ENCODE measurements around the gene RASGEF1C.

Gene RASGEF1C

DNA sequence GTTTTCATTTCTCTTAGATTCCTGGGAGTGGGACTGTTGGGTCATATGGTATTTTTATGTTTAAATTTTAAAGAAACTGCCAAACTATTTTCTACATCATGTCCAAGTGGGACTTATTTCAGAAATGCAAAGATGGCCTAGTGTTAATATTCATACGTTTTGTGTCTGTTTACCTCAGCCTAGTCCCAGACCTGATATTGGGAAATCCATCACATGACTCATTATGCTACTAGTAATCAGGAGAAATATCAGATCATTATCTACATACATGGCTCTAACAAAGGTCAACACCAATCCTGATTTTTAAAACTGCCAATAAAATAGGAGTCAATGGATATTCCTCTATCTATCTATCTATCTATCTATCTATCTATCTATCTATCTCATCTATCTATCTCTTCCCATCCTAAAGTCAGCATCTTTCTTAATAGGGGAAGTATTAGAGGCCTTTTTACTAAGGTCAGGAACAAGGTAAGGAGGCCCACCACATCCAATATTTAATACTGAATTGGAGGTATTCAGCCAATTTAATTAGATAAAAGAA lies 4.7 kb downstream of the RASGEF1C start:
- Histone ChIP-seq H3K9ac (ENCODE audit: low read length) (no peak overlapping the region), H4K20me1 (ENCODE audit: low read depth, low read length) (no peaks in the 10 kb centered on the region), H3K27ac (ENCODE audit: low read depth, low read length) (no peak overlapping the region), H3K9me2 (replicated peaks; ENCODE audit: insufficient read depth, low read length) (no peaks in the 10 kb centered on the region), H3K4me3 (ENCODE audit: insufficient read depth, low read length, poor library complexity, severe bottlenecking) (no peak overlapping the region), H3K36me3 (ENCODE audit: low read length) (no peaks in the 10 kb centered on the region), H2AFZ (ENCODE audit: low read depth, low read length, severe bottlenecking) (no peak overlapping the region), H3K27me3 (ENCODE audit: low read length) (no peaks in the 10 kb centered on the region), H3K79me2 (ENCODE audit: insufficient read depth, low read length) (no peaks in the 10 kb centered on the region), H3F3A (ENCODE audit: insufficient read depth) (no peaks in the 10 kb centered on the region), H3K9me3 (ENCODE audit: insufficient read depth, low read length) (no peaks in the 10 kb centered on the region), H3K4me2 (ENCODE audit: low read depth, low read length, poor library complexity, severe bottlenecking) (no peak overlapping the region)
- no peak for TF ChIP-seq EZH2phosphoT487 (conservative IDR thresholded peaks at IDR 0.05; ENCODE audit: low read length)
- TF ChIP-seq, protein P1, sequence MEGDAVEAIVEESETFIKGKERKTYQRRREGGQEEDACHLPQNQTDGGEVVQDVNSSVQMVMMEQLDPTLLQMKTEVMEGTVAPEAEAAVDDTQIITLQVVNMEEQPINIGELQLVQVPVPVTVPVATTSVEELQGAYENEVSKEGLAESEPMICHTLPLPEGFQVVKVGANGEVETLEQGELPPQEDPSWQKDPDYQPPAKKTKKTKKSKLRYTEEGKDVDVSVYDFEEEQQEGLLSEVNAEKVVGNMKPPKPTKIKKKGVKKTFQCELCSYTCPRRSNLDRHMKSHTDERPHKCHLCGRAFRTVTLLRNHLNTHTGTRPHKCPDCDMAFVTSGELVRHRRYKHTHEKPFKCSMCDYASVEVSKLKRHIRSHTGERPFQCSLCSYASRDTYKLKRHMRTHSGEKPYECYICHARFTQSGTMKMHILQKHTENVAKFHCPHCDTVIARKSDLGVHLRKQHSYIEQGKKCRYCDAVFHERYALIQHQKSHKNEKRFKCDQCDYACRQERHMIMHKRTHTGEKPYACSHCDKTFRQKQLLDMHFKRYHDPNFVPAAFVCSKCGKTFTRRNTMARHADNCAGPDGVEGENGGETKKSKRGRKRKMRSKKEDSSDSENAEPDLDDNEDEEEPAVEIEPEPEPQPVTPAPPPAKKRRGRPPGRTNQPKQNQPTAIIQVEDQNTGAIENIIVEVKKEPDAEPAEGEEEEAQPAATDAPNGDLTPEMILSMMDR (IDR thresholded peaks at IDR 0.05; ENCODE audit: insufficient read depth, low read length, poor library complexity, severe bottlenecking), result no peak

DNA sequence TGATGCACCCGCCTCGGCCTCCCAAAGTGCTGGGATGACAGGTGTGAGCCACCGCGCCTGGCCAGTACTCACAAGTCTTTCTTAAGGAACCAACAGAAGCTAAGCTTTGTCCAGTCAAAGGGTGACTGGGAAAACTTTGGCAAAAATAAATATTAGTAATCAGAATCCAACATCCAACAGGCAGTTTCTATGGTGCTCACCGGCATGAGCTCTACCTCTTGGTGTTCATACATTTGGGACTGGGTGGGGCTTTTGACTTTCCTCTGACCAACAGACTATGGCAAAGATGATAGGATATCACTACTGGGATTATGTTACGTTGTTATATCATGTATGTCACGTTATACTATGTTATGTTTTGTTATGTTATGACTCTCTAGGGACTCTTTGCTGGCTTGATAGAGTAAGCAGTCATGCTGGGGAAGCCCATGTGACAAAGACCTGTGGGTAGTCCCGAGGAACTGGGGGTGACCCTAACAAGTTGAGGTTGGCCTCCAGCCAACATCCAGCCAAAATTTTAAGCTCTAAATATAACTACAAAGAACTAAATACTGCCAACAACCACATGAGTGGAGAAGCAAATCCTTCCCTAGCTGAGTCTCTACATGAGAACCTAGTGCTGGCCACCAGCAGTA lies 6.0 kb downstream of the RASGEF1C start:
- H3K4me2 ChIP-seq (ENCODE audit: low read depth, low read length, poor library complexity, severe bottlenecking), result no peak overlapping the region
- no peak for TF ChIP-seq EZH2phosphoT487 (conservative IDR thresholded peaks at IDR 0.05; ENCODE audit: low read length)
- TF ChIP-seq, protein P1 (IDR thresholded peaks at IDR 0.05; ENCODE audit: insufficient read depth, low read length, poor library complexity, severe bottlenecking), result no peak
- H3K79me2 ChIP-seq (ENCODE audit: insufficient read depth, low read length), result no peaks in the 10 kb centered on the region
- no peaks in the 10 kb centered on the region for H3K9me3 ChIP-seq (ENCODE audit: insufficient read depth, low read length)
- H3F3A ChIP-seq (ENCODE audit: insufficient read depth), result no peaks in the 10 kb centered on the region
- H3K27me3 ChIP-seq (ENCODE audit: low read length), result no peaks in the 10 kb centered on the region
- H2AFZ ChIP-seq (ENCODE audit: low read depth, low read length, severe bottlenecking), result no peak overlapping the region
- no peak overlapping the region for H3K4me3 ChIP-seq (ENCODE audit: insufficient read depth, low read length, poor library complexity, severe bottlenecking)
- H4K20me1 ChIP-seq (ENCODE audit: low read depth, low read length), result no peaks in the 10 kb centered on the region
- H3K9me2 ChIP-seq (replicated peaks; ENCODE audit: insufficient read depth, low read length), result no peaks in the 10 kb centered on the region
- no peaks in the 10 kb centered on the region for H3K36me3 ChIP-seq (ENCODE audit: low read length)
- H3K27ac ChIP-seq (ENCODE audit: low read depth, low read length), result no peak overlapping the region
- no peak overlapping the region for H3K9ac ChIP-seq (ENCODE audit: low read length)

DNA sequence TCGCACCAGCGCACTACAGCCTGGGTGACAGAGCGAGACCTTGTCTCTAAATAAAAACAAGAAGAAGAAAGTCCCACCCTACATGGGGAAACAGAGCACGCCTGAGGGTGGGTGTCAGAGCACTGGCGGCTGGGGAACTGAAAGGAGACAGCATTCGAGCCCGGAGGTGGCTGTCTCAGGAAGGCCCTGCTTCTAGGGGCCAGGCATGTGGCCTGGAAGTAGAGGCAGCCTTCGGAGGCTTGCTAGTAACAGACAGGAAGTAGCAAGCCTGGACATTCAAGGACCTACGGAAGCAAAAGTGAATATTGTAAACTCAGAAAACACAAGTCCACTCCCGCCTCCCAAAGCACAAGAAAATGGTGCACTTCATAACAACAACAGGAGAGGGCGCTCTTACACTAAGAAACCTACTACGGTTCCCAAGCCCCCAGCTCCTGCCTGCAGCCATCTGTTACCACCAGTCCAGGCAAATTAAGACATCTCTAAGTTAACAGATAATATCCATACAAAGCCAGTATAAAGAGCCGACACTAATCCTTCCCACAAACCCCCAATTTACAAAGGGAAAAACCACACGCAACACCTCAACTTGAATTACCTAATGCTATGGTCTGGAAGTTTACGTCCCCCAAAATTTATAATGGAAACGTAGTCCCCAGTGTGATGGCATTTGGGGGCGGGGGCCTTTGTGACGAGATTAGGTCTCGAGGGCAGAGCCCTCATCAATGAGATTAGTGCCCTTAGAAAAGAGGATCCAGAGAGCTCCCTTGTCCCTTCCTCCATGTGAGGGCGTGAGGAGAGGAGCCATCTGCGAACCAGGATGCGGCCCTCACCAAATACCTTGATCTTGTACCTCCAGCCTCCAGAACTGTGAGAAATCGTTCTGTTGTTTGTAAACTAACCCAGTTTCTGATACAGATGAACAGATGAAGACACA lies 7.7 kb downstream of the RASGEF1C start:
- H3K27me3 ChIP-seq (ENCODE audit: low read length), result no peaks in the 10 kb centered on the region
- no peaks in the 10 kb centered on the region for H4K20me1 ChIP-seq (ENCODE audit: low read depth, low read length)
- H3F3A ChIP-seq (ENCODE audit: insufficient read depth), result no peaks in the 10 kb centered on the region
- no peak overlapping the region for H3K27ac ChIP-seq (ENCODE audit: low read depth, low read length)
- H3K79me2 ChIP-seq (ENCODE audit: insufficient read depth, low read length), result no peaks in the 10 kb centered on the region
- TF ChIP-seq, protein P1 (IDR thresholded peaks at IDR 0.05; ENCODE audit: insufficient read depth, low read length, poor library complexity, severe bottlenecking), result peak; percentile 14
- TF ChIP-seq EZH2phosphoT487 (conservative IDR thresholded peaks at IDR 0.05; ENCODE audit: low read length), result no peak
- H3K4me2 ChIP-seq (ENCODE audit: low read depth, low read length, poor library complexity, severe bottlenecking), result no peak overlapping the region
- H3K9ac ChIP-seq (ENCODE audit: low read length), result no peak overlapping the region
- no peaks in the 10 kb centered on the region for H3K9me2 ChIP-seq (replicated peaks; ENCODE audit: insufficient read depth, low read length)
- H3K9me3 ChIP-seq (ENCODE audit: insufficient read depth, low read length), result no peaks in the 10 kb centered on the region
- H3K4me3 ChIP-seq (ENCODE audit: insufficient read depth, low read length, poor library complexity, severe bottlenecking), result no peak overlapping the region
- no peak overlapping the region for H2AFZ ChIP-seq (ENCODE audit: low read depth, low read length, severe bottlenecking)
- no peaks in the 10 kb centered on the region for H3K36me3 ChIP-seq (ENCODE audit: low read length)
